HG03066 (cell line): Measurements from ENCODE around the gene ASTN1.

Source experiments
- ATAC-seq: cut with Tn5 transposase; IDR thresholded peaks from one replicate; pipeline ENCODE4 v1.9.1; 2021; ENCODE audit warnings: low read depth; ENCODE audit not compliant: unreplicated experiment

ASTN1 gene

GRCh38 chr1:176849281-176849680 lies 315.2 kb downstream of the ASTN1 start:
- ATAC-seq = no peak

GRCh38 chr1:176847052-176847451 lies 317.5 kb downstream of the ASTN1 start:
- ATAC-seq = no peak

- no peak for ATAC-seq
Observed at GRCh38 chr1:176843352-176844297, 320.9 kb downstream of the ASTN1 start.

- no peak for ATAC-seq
Observed at GRCh38 chr1:176841238-176841637, 323.3 kb downstream of the ASTN1 start.

- ATAC-seq = no peak
Observed at GRCh38 chr1:176839216-176839615, 325.3 kb downstream of the ASTN1 start.

GRCh38 chr1:176838276-176838995 lies 326.1 kb downstream of the ASTN1 start:
- ATAC-seq = no peak

GRCh38 chr1:176837708-176838107 lies 326.8 kb downstream of the ASTN1 start:
- ATAC-seq = no peak

GRCh38 chr1:176831150-176831549 lies 333.4 kb downstream of the ASTN1 start:
- no peak for ATAC-seq

GRCh38 chr1:176829261-176829660 lies 335.3 kb downstream of the ASTN1 start:
- ATAC-seq = no peak

GRCh38 chr1:176826265-176826664 lies 338.2 kb downstream of the ASTN1 start:
- ATAC-seq = no peak

- no peak for ATAC-seq
Observed at GRCh38 chr1:176820391-176821031, 344.0 kb downstream of the ASTN1 start.

- no peak for ATAC-seq
Observed at GRCh38 chr1:176816232-176816631, 348.3 kb downstream of the ASTN1 start.

- ATAC-seq = no peak
Observed at GRCh38 chr1:176815621-176816020, 348.9 kb downstream of the ASTN1 start.

- ATAC-seq = no peak
Observed at GRCh38 chr1:176811511-176812288, 352.8 kb downstream of the ASTN1 start.

GRCh38 chr1:176809292-176809691 lies 355.2 kb downstream of the ASTN1 start:
- no peak for ATAC-seq
